Osteoblast (primary cell): Measurements from ENCODE around the gene TRPM5. TPM values are rescaled to one million over a fixed set of nuclear protein-coding genes. Genes with fewer than 3 reads are reported as not detected.

ENCODE experiments used
- DNase-seq: peaks from one replicate; pipeline ENCODE4 v3.0.0; 2011; ENCODE audit warnings: low spot score, mixed read lengths; ENCODE audit not compliant: insufficient read length; ENCODE audit errors: missing footprints
- H2AFZ ChIP-seq: 2 replicates; pipeline ENCODE4 v1.6.0; 2011; ENCODE audit warnings: mild to moderate bottlenecking, low read length
- H3K27ac ChIP-seq: 2 replicates; pipeline ENCODE4 v1.5.1; 2011; ENCODE audit warnings: mild to moderate bottlenecking, low read depth, low read length, moderate library complexity
- H3K27me3 ChIP-seq: 2 replicates; pipeline ENCODE4 v1.6.0; 2012; ENCODE audit warnings: mild to moderate bottlenecking, control low read depth, inconsistent platforms, low read length, moderate library complexity; ENCODE audit not compliant: insufficient read depth
- H3K36me3 ChIP-seq: 2 replicates; pipeline ENCODE4 v1.5.1; 2011; ENCODE audit warnings: mild to moderate bottlenecking, low read length, control low read depth, moderate library complexity; ENCODE audit not compliant: insufficient read depth
- H3K4me1 ChIP-seq: 2 replicates; pipeline ENCODE4 v1.5.1; 2011; ENCODE audit warnings: mild to moderate bottlenecking, low read length, control low read depth, moderate library complexity; ENCODE audit not compliant: insufficient read depth
- H3K4me2 ChIP-seq: 2 replicates; pipeline ENCODE4 v1.6.0; 2011; ENCODE audit warnings: mild to moderate bottlenecking, low read length; ENCODE audit not compliant: insufficient read depth
- H3K4me3 ChIP-seq: fragments of 200-600 bp; sonication (generic); 3 replicates; pipeline ENCODE4 v1.5.1; 2012; ENCODE audit warnings: mild to moderate bottlenecking, low read length, inconsistent platforms; ENCODE audit not compliant: insufficient read depth
- H3K79me2 ChIP-seq: 2 replicates; pipeline ENCODE4 v1.6.0; 2012; ENCODE audit warnings: mild to moderate bottlenecking, low read length, control low read depth, inconsistent platforms; ENCODE audit not compliant: insufficient read depth
- H3K9me3 ChIP-seq: 2 replicates; pipeline ENCODE4 v1.5.1; 2011; ENCODE audit warnings: low read depth, low read length, control low read depth
- H4K20me1 ChIP-seq: 2 replicates; pipeline ENCODE4 v1.6.0; 2012; ENCODE audit warnings: mild to moderate bottlenecking, low read length, control low read depth; ENCODE audit not compliant: insufficient read depth
- total RNA-seq: library from RNA; depleted of rRNA; stranded (reverse); fragments of >200 nt; gene quantifications from 2 replicates; pipeline ENCODE4 v1.2.3, GENCODE V29; 2012
- TF ChIP-seq, protein P1 (sequence below): IDR thresholded peaks from 2 replicates; pipeline ENCODE4 v1.5.1; 2011; ENCODE audit warnings: mild to moderate bottlenecking, low read depth, low read length, moderate library complexity; ENCODE audit errors: extremely low read depth

TRPM5 gene
- total RNA-seq, 1 donor: not detected

DNA sequence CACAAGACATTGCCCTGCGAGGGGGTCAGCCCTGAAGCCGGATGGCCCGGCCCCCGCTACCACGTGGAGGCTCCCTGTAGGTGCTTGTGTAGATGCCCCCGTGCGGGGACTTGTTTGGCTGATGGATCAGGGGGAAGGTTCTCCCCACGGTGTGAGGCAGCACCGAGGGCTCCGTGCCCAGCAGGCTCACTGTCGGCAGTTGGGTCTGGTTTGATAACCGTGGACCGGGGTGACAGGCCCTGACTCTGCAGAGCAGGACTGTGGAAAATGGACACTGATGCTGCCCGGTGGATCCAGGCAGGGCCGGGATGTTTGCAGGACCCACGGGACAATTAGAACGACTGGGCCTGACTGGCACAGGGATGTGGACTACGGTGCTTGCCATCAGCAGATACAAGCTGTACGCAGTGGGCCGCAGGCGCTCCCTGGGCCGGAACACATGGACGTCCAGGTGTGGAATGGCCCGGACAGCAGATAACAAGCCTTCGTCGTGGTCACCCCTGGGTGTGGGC lies 19.5 kb upstream of the TRPM5 start:
- no peaks in the 10 kb centered on the region for H3K9me3 ChIP-seq
- TF ChIP-seq, protein P1, sequence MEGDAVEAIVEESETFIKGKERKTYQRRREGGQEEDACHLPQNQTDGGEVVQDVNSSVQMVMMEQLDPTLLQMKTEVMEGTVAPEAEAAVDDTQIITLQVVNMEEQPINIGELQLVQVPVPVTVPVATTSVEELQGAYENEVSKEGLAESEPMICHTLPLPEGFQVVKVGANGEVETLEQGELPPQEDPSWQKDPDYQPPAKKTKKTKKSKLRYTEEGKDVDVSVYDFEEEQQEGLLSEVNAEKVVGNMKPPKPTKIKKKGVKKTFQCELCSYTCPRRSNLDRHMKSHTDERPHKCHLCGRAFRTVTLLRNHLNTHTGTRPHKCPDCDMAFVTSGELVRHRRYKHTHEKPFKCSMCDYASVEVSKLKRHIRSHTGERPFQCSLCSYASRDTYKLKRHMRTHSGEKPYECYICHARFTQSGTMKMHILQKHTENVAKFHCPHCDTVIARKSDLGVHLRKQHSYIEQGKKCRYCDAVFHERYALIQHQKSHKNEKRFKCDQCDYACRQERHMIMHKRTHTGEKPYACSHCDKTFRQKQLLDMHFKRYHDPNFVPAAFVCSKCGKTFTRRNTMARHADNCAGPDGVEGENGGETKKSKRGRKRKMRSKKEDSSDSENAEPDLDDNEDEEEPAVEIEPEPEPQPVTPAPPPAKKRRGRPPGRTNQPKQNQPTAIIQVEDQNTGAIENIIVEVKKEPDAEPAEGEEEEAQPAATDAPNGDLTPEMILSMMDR: no peak
- no peaks in the 10 kb centered on the region for H3K79me2 ChIP-seq
- H3K4me1 ChIP-seq: no peaks in the 10 kb centered on the region
- H3K27ac ChIP-seq: no peak overlapping the region
- no peaks in the 10 kb centered on the region for H4K20me1 ChIP-seq
- no peak overlapping the region for H2AFZ ChIP-seq
- DNase-seq: peak; percentile 63
- H3K4me3 ChIP-seq: no peak overlapping the region
- no peaks in the 10 kb centered on the region for H3K27me3 ChIP-seq
- H3K36me3 ChIP-seq: no peaks in the 10 kb centered on the region
- no peak overlapping the region for H3K4me2 ChIP-seq

DNA sequence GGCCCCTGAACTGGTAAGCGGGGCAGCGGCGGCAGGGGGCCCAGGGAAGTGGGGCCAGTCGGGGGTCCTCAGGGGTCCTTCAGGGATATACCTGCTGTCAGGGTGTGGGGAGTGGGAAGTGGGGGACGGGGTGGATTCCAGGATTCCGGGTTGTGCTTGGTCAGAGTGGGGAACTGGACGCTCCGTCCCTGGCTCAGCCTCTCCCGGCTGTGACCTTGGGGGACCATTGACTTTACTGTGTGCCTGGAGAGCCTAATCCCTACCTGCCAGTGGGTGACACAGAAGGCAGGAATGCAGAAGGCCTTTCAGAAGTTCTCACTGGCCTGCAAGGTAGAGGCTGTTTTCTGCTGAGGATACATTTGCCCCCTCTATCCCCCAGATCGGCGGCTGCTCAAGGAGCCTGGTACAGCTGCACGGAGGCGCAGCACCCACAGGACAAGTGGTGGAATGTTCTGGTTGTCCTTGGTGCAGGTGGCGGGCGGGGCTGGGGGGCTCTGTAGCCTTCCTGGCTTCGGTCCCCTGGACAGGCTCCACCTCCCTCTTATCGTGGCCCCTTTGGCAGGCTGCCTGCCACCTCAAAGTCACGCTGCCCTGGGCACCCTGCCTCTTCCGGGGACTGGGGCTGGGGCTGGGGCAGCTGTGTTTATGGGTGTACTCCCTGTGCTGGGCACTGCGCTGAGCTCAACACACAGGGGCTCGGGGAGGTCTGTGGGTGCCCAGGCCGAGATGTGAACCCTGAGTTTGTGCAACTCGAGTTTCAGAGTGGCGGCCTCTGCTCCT lies 18.9 kb upstream of the TRPM5 start:
- Histone ChIP-seq H3K4me3 (no peak overlapping the region), H3K4me2 (no peak overlapping the region), H3K4me1 (no peaks in the 10 kb centered on the region), H3K9me3 (no peaks in the 10 kb centered on the region), H3K79me2 (no peaks in the 10 kb centered on the region), H3K27me3 (no peaks in the 10 kb centered on the region), H3K27ac (no peak overlapping the region), H4K20me1 (no peaks in the 10 kb centered on the region), H2AFZ (no peak overlapping the region), H3K36me3 (no peaks in the 10 kb centered on the region)
- TF ChIP-seq, protein P1: no peak
- DNase-seq: peak; percentile 31

DNA sequence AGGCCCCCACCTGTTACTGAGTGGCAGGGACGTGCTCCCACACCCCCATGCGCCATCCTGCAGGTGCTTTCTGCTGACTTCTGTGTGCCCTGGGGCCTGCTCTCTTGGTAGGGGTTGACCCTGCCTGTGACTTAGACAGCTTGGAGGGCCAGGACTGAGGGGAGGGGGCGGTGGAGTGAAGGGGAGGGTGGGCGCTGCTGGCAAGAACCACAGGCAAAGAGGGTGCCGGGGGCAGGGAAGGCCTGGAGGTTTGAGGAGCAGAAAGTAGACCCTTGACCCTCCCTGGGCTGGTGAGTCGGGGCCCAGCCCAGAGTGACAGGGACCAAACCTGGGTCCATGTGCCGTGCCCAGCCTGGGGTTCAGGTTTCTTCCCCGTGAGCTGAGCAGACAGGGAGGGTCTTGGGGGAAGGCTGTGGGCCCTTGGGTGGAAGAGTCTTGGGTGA lies 18.2 kb upstream of the TRPM5 start:
- H3K36me3 ChIP-seq: no peaks in the 10 kb centered on the region
- no peaks in the 10 kb centered on the region for H3K4me1 ChIP-seq
- H2AFZ ChIP-seq: no peak overlapping the region
- TF ChIP-seq, protein P1: no peak
- H4K20me1 ChIP-seq: no peaks in the 10 kb centered on the region
- no peak overlapping the region for H3K4me3 ChIP-seq
- H3K27me3 ChIP-seq: no peaks in the 10 kb centered on the region
- no peaks in the 10 kb centered on the region for H3K79me2 ChIP-seq
- peak; percentile 77 for DNase-seq
- no peak overlapping the region for H3K4me2 ChIP-seq
- H3K9me3 ChIP-seq: no peaks in the 10 kb centered on the region
- no peak overlapping the region for H3K27ac ChIP-seq

DNA sequence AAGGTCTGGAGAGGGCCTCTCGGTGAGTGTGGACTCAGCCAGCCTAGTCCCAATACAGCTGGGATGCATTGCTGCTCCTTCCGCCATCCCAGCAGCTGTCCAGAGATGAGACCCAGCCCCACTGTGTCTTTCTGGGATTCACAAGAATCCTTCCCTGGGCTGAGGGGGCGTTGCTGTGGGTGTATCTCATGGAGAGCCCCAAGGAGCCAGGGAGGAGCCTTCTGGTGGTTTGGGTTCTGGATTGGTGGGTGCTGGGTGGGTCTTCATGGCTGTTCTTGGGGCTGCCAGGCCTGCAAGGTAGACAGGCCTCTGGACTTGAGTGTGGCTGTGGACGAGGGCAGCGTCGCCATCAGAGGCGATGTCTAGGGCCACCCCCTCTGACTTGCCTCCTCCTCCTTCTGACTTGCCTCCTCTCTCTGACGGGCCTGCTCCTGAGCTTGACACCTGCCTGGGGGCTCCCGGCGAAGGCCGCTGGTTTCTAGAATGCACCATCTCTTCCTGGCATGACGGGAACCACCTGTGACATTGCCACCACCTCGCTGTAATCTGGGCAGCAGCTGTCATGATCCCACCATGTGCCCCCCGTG lies 17.7 kb upstream of the TRPM5 start:
- Histone ChIP-seq H4K20me1 (no peaks in the 10 kb centered on the region), H3K79me2 (no peaks in the 10 kb centered on the region), H3K4me2 (no peak overlapping the region), H3K9me3 (no peaks in the 10 kb centered on the region), H2AFZ (no peak overlapping the region), H3K36me3 (no peaks in the 10 kb centered on the region), H3K27ac (no peak overlapping the region), H3K27me3 (no peaks in the 10 kb centered on the region), H3K4me3 (no peak overlapping the region), H3K4me1 (no peaks in the 10 kb centered on the region)
- TF ChIP-seq, protein P1: no peak
- peak; percentile 62 for DNase-seq
